ENCODE measurements around the gene TSKS. TPM values are rescaled to one million over a fixed set of nuclear protein-coding genes. Genes with fewer than 3 reads are reported as not detected.
"Not testable (repeated sequence)": the region's sequence is repeated elsewhere in the genome, so short reads cannot be mapped to it uniquely, and the experiment has no call there.

Gene TSKS
- polyA plus RNA-seq, 4 donors = 0.07 to 0.54 (median 0.28) TPM; not detected in 1

GRCh38 chr19:49738268-49738667, 24.8 kb downstream of the TSKS start:
- 76 to 82% (median 77%) methylated on average over 4 of the region's 4 CpGs for WGBS, 3 donors

DNA sequence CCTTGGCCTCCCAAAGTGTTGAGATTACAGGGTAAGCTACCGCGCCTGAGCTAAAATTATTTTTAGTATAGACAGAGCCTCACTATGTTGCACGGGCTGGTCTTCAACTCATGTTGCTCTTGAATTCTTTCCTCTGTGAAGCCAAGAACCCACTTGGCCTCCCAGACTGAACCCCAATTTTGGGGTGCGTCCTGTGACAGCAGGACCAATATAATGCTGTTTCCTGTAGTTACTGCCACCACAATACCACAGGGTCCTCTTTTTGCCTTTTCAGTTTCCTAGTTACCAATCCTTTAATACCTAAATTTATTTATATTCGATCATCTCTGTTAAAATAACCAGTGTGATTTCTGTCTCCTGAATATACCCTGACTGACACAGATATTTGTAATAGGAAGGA, 32.9 kb downstream of the TSKS start:
- H3K36me3 ChIP-seq (ENCODE audit: control insufficient read depth in 3 of 3, insufficient read depth in 2 of 3, low read depth in 1 of 3, low read length in 3 of 3) = no peaks in the 10 kb centered on the region
- 68 to 90% (median 71%) methylated on average over 5 of the region's 5 CpGs for WGBS, 3 donors
- no peak for DNase-seq
- no peaks in the 10 kb centered on the region for H3K9me3 ChIP-seq (ENCODE audit: control insufficient read depth in 2 of 2, insufficient read depth in 1 of 2, low read depth in 1 of 2, low read length in 1 of 2)
- no peak overlapping the region for H3K4me3 ChIP-seq (ENCODE audit: low read depth in 1 of 3, low read length in 3 of 3)
- no peak overlapping the region for H3K27ac ChIP-seq (ENCODE audit: low read depth in 1 of 3, low read length in 2 of 3)
- FAIRE-seq = no peak
- H3K4me1 ChIP-seq (ENCODE audit: control insufficient read depth in 3 of 3, insufficient read depth in 2 of 3, low read depth in 1 of 3, low read length in 2 of 3) = no peaks in the 10 kb centered on the region
- H3K27me3 ChIP-seq (ENCODE audit: control insufficient read depth in 3 of 3, insufficient read depth in 3 of 3, low read length in 3 of 3) = no peaks in the 10 kb centered on the region

More at GRCh38 chr19:49738268-49738667, 24.8 kb downstream of the TSKS start:
- no peaks in the 10 kb centered on the region for H3K36me3 ChIP-seq (ENCODE audit: control insufficient read depth in 3 of 3, insufficient read depth in 2 of 3, low read depth in 1 of 3, low read length in 3 of 3)
- H3K4me1 ChIP-seq (ENCODE audit: control insufficient read depth in 3 of 3, insufficient read depth in 2 of 3, low read depth in 1 of 3, low read length in 2 of 3) = no peaks in the 10 kb centered on the region
- DNase-seq (no peak), FAIRE-seq (no peak)
- no peaks in the 10 kb centered on the region for H3K9me3 ChIP-seq (ENCODE audit: control insufficient read depth in 2 of 2, insufficient read depth in 1 of 2, low read depth in 1 of 2, low read length in 1 of 2)
- H3K4me3 ChIP-seq (ENCODE audit: low read depth in 1 of 3, low read length in 3 of 3) = no peak overlapping the region
- no peaks in the 10 kb centered on the region for H3K27me3 ChIP-seq (ENCODE audit: control insufficient read depth in 3 of 3, insufficient read depth in 3 of 3, low read length in 3 of 3)
- no peak overlapping the region for H3K27ac ChIP-seq (ENCODE audit: low read depth in 1 of 3, low read length in 2 of 3)

- Histone ChIP-seq H3K27me3 (ENCODE audit: control insufficient read depth in 3 of 3, insufficient read depth in 3 of 3, low read length in 3 of 3) (no peaks in the 10 kb centered on the region), H3K4me1 (ENCODE audit: control insufficient read depth in 3 of 3, insufficient read depth in 2 of 3, low read depth in 1 of 3, low read length in 2 of 3) (no peaks in the 10 kb centered on the region), H3K9me3 (ENCODE audit: control insufficient read depth in 2 of 2, insufficient read depth in 1 of 2, low read depth in 1 of 2, low read length in 1 of 2) (no peaks in the 10 kb centered on the region), H3K4me3 (ENCODE audit: low read depth in 1 of 3, low read length in 3 of 3) (no peak overlapping the region), H3K27ac (ENCODE audit: low read depth in 1 of 3, low read length in 2 of 3) (peak overlapping the region in 1 of 3 donors; percentile 23), H3K36me3 (ENCODE audit: control insufficient read depth in 3 of 3, insufficient read depth in 2 of 3, low read depth in 1 of 3, low read length in 3 of 3) (no peaks in the 10 kb centered on the region)
- 71 to 73% (median 71%) methylated on average over 23 of the region's 23 CpGs for WGBS, 3 donors
- no peak for DNase-seq
- FAIRE-seq = no peak
Measured at GRCh38 chr19:49727217-49728030, 35.7 kb downstream of the TSKS start.

- not testable (repeated sequence) for H3K4me1 ChIP-seq (ENCODE audit: control insufficient read depth in 3 of 3, insufficient read depth in 2 of 3, low read depth in 1 of 3, low read length in 2 of 3); H3K27ac ChIP-seq (ENCODE audit: low read depth in 1 of 3, low read length in 2 of 3); H3K4me3 ChIP-seq (ENCODE audit: low read depth in 1 of 3, low read length in 3 of 3); DNase-seq; H3K27me3 ChIP-seq (ENCODE audit: control insufficient read depth in 3 of 3, insufficient read depth in 3 of 3, low read length in 3 of 3); FAIRE-seq; H3K9me3 ChIP-seq (ENCODE audit: control insufficient read depth in 2 of 2, insufficient read depth in 1 of 2, low read depth in 1 of 2, low read length in 1 of 2); H3K36me3 ChIP-seq (ENCODE audit: control insufficient read depth in 3 of 3, insufficient read depth in 2 of 3, low read depth in 1 of 3, low read length in 3 of 3)
- WGBS, 3 donors = 73 to 80% (median 78%) methylated on average over 21 to 22 of the region's 22 CpGs
Measured at GRCh38 chr19:49719420-49719819, 43.7 kb downstream of the TSKS start.

DNA sequence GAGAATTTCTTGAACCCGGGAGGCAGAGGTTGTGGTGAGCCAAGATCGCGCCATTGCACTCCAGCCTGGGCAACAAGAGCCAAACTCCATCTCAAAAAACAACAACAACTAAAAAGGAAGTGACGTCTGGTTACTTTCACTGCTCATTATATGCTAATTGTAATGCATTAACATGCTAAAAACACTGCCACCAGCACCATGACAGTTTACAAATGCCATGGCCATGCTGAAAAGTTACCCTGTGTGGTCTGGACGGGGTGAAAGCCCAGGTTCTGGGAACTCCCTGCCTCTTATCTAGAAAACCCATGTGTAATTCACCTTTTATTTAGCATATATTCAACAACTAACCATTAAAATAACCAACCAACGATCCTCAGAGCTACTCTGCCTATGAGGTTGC, 44.1 kb downstream of the TSKS start:
- H3K36me3 ChIP-seq (ENCODE audit: control insufficient read depth in 3 of 3, insufficient read depth in 2 of 3, low read depth in 1 of 3, low read length in 3 of 3) = no peaks in the 10 kb centered on the region
- no peak overlapping the region for H3K4me3 ChIP-seq (ENCODE audit: low read depth in 1 of 3, low read length in 3 of 3)
- no peaks in the 10 kb centered on the region for H3K27me3 ChIP-seq (ENCODE audit: control insufficient read depth in 3 of 3, insufficient read depth in 3 of 3, low read length in 3 of 3)
- no peaks in the 10 kb centered on the region for H3K4me1 ChIP-seq (ENCODE audit: control insufficient read depth in 3 of 3, insufficient read depth in 2 of 3, low read depth in 1 of 3, low read length in 2 of 3)
- H3K27ac ChIP-seq (ENCODE audit: low read depth in 1 of 3, low read length in 2 of 3) = no peak overlapping the region
- no peak for DNase-seq
- FAIRE-seq = no peak
- H3K9me3 ChIP-seq (ENCODE audit: control insufficient read depth in 2 of 2, insufficient read depth in 1 of 2, low read depth in 1 of 2, low read length in 1 of 2) = no peaks in the 10 kb centered on the region
- WGBS, 3 donors = 62 to 76% (median 69%) methylated on average over 6 of the region's 6 CpGs

DNA sequence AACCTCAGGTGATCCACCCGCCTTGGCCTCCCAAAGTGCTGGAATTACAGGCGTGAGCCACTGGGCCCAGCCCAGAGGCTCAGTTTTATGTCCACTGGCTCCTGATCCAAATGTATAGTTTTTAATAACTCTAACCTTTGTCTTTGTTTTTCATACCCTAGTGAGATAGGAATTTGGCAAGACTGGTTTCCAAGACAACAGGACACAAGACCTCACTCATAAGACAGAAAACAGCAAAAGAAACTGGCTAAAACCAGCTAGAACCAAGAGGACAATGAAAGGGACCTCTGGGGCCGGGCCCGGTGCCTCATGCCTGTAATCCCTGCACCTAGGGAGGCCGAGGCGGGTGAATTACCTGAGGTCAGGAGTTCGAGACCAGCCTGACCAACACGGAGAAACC, 44.6 kb downstream of the TSKS start:
- Histone ChIP-seq H3K27me3 (ENCODE audit: control insufficient read depth in 3 of 3, insufficient read depth in 3 of 3, low read length in 3 of 3) (no peaks in the 10 kb centered on the region), H3K9me3 (ENCODE audit: control insufficient read depth in 2 of 2, insufficient read depth in 1 of 2, low read depth in 1 of 2, low read length in 1 of 2) (no peaks in the 10 kb centered on the region), H3K36me3 (ENCODE audit: control insufficient read depth in 3 of 3, insufficient read depth in 2 of 3, low read depth in 1 of 3, low read length in 3 of 3) (no peaks in the 10 kb centered on the region), H3K27ac (ENCODE audit: low read depth in 1 of 3, low read length in 2 of 3) (no peak overlapping the region), H3K4me3 (ENCODE audit: low read depth in 1 of 3, low read length in 3 of 3) (no peak overlapping the region), H3K4me1 (ENCODE audit: control insufficient read depth in 3 of 3, insufficient read depth in 2 of 3, low read depth in 1 of 3, low read length in 2 of 3) (no peaks in the 10 kb centered on the region)
- no peak for FAIRE-seq
- no peak for DNase-seq
- WGBS, 3 donors = 77 to 85% (median 83%) methylated on average over 8 of the region's 8 CpGs

- 66 to 74% (median 72%) methylated on average over 3 of the region's 3 CpGs for WGBS, 3 donors
- Histone ChIP-seq H3K36me3 (ENCODE audit: control insufficient read depth in 3 of 3, insufficient read depth in 2 of 3, low read depth in 1 of 3, low read length in 3 of 3) (no peaks in the 10 kb centered on the region), H3K9me3 (ENCODE audit: control insufficient read depth in 2 of 2, insufficient read depth in 1 of 2, low read depth in 1 of 2, low read length in 1 of 2) (no peaks in the 10 kb centered on the region), H3K27ac (ENCODE audit: low read depth in 1 of 3, low read length in 2 of 3) (no peak overlapping the region), H3K4me3 (ENCODE audit: low read depth in 1 of 3, low read length in 3 of 3) (no peak overlapping the region), H3K27me3 (ENCODE audit: control insufficient read depth in 3 of 3, insufficient read depth in 3 of 3, low read length in 3 of 3) (no peaks in the 10 kb centered on the region), H3K4me1 (ENCODE audit: control insufficient read depth in 3 of 3, insufficient read depth in 2 of 3, low read depth in 1 of 3, low read length in 2 of 3) (no peaks in the 10 kb centered on the region)
- no peak for DNase-seq
- FAIRE-seq = no peak
Measured at GRCh38 chr19:49716154-49716553, 47.0 kb downstream of the TSKS start.

GRCh38 chr19:49713236-49713845, 49.8 kb downstream of the TSKS start:
- no peak for FAIRE-seq
- Histone ChIP-seq H3K36me3 (ENCODE audit: control insufficient read depth in 3 of 3, insufficient read depth in 2 of 3, low read depth in 1 of 3, low read length in 3 of 3) (no peaks in the 10 kb centered on the region), H3K9me3 (ENCODE audit: control insufficient read depth in 2 of 2, insufficient read depth in 1 of 2, low read depth in 1 of 2, low read length in 1 of 2) (no peaks in the 10 kb centered on the region), H3K4me1 (ENCODE audit: control insufficient read depth in 3 of 3, insufficient read depth in 2 of 3, low read depth in 1 of 3, low read length in 2 of 3) (no peaks in the 10 kb centered on the region), H3K4me3 (ENCODE audit: low read depth in 1 of 3, low read length in 3 of 3) (no peak overlapping the region), H3K27me3 (ENCODE audit: control insufficient read depth in 3 of 3, insufficient read depth in 3 of 3, low read length in 3 of 3) (no peaks in the 10 kb centered on the region), H3K27ac (ENCODE audit: low read depth in 1 of 3, low read length in 2 of 3) (no peak overlapping the region)
- no peak for DNase-seq
- WGBS, 3 donors = 45 to 69% (median 64%) methylated on average over 7 to 8 of the region's 8 CpGs
